ENCODE measurements around the gene SRP68. TPM values are rescaled to one million over a fixed set of nuclear protein-coding genes. Genes with fewer than 3 reads are reported as not detected.

SRP68 gene
- total and polyA plus RNA-seq, 4 donors, result 17.7 to 36.7 (median 28.7) TPM

GRCh38 chr17:76090517-76091129 is 18.3 kb upstream of the SRP68 start:
- WGBS, result 94% methylated on average over 17 of the region's 17 CpGs

More at GRCh38 chr17:76090517-76091129, 18.3 kb upstream of the SRP68 start:
- Histone ChIP-seq H3K9ac (ENCODE audit: low read depth in 1 of 2, low read length in 2 of 2) (no peak overlapping the region), H3K27ac (ENCODE audit: low read depth in 1 of 2, low read length in 2 of 2) (no peak overlapping the region), H3K4me1 (ENCODE audit: control insufficient read depth in 4 of 4, insufficient read depth in 4 of 4, low read length in 3 of 4) (no peaks in the 10 kb centered on the region), H3K36me3 (ENCODE audit: control insufficient read depth in 4 of 4, insufficient read depth in 3 of 4, low read depth in 1 of 4, low read length in 3 of 4) (peaks cover 13 to 66% (median 38%) of the 10 kb centered on the region in 4 donors), H3K4me3 (ENCODE audit: low read depth in 1 of 3, low read length in 3 of 3) (no peak overlapping the region), H3K9me3 (ENCODE audit: control insufficient read depth in 4 of 4, low read length in 3 of 4) (no peaks in the 10 kb centered on the region), H3K27me3 (ENCODE audit: control insufficient read depth in 4 of 4, insufficient read depth in 4 of 4, low read length in 3 of 4) (no peaks in the 10 kb centered on the region)
- no peak for DNase-seq (ENCODE audit: low spot score)
- TF ChIP-seq EGR1 (IDR thresholded peaks at IDR 0.05; ENCODE audit: low read depth in 2 of 2) (no peak), JUND (IDR thresholded peaks at IDR 0.05) (no peak), HNF4A (conservative IDR thresholded peaks at IDR 0.05) (no peak), SP1 (IDR thresholded peaks at IDR 0.05) (no peak), FOXA1 (IDR thresholded peaks at IDR 0.05) (no peak), RXRA (IDR thresholded peaks at IDR 0.05) (no peak), NR2F2 (IDR thresholded peaks at IDR 0.05) (no peak), GABPA (IDR thresholded peaks at IDR 0.05 in 1 of 2, conservative IDR thresholded peaks at IDR 0.05 in 1 of 2) (no peak), HNF4G (IDR thresholded peaks at IDR 0.05) (no peak), YY1 (IDR thresholded peaks at IDR 0.05) (no peak), RAD21 (IDR thresholded peaks at IDR 0.05) (no peak), TAF1 (conservative IDR thresholded peaks at IDR 0.05) (no peak), REST (IDR thresholded peaks at IDR 0.05) (no peak)
- TF ChIP-seq, protein P1, sequence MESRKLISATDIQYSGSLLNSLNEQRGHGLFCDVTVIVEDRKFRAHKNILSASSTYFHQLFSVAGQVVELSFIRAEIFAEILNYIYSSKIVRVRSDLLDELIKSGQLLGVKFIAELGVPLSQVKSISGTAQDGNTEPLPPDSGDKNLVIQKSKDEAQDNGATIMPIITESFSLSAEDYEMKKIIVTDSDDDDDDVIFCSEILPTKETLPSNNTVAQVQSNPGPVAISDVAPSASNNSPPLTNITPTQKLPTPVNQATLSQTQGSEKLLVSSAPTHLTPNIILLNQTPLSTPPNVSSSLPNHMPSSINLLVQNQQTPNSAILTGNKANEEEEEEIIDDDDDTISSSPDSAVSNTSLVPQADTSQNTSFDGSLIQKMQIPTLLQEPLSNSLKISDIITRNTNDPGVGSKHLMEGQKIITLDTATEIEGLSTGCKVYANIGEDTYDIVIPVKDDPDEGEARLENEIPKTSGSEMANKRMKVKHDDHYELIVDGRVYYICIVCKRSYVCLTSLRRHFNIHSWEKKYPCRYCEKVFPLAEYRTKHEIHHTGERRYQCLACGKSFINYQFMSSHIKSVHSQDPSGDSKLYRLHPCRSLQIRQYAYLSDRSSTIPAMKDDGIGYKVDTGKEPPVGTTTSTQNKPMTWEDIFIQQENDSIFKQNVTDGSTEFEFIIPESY (IDR thresholded peaks at IDR 0.05), result no peak
- TF ChIP-seq, protein P2, sequence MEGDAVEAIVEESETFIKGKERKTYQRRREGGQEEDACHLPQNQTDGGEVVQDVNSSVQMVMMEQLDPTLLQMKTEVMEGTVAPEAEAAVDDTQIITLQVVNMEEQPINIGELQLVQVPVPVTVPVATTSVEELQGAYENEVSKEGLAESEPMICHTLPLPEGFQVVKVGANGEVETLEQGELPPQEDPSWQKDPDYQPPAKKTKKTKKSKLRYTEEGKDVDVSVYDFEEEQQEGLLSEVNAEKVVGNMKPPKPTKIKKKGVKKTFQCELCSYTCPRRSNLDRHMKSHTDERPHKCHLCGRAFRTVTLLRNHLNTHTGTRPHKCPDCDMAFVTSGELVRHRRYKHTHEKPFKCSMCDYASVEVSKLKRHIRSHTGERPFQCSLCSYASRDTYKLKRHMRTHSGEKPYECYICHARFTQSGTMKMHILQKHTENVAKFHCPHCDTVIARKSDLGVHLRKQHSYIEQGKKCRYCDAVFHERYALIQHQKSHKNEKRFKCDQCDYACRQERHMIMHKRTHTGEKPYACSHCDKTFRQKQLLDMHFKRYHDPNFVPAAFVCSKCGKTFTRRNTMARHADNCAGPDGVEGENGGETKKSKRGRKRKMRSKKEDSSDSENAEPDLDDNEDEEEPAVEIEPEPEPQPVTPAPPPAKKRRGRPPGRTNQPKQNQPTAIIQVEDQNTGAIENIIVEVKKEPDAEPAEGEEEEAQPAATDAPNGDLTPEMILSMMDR (IDR thresholded peaks at IDR 0.05; ENCODE audit: low read depth, low read length, missing input control), result no peak
- TF ChIP-seq, protein P3, sequence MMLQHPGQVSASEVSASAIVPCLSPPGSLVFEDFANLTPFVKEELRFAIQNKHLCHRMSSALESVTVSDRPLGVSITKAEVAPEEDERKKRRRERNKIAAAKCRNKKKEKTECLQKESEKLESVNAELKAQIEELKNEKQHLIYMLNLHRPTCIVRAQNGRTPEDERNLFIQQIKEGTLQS (IDR thresholded peaks at IDR 0.05), result no peak
- TF ChIP-seq, protein P4, sequence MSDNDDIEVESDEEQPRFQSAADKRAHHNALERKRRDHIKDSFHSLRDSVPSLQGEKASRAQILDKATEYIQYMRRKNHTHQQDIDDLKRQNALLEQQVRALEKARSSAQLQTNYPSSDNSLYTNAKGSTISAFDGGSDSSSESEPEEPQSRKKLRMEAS (IDR thresholded peaks at IDR 0.05), result no peak
